ENCODE results near the gene MATCAP1. TPM values are rescaled to one million over a fixed set of nuclear protein-coding genes. Genes with fewer than 3 reads are reported as not detected.

Gene MATCAP1
- total and polyA plus RNA-seq, 10 of the 15 experiments (the other 5 are each of a cell fraction or from before 2014, with no cell fraction given): 2.8 to 25.8 (median 8.6) TPM

DNA sequence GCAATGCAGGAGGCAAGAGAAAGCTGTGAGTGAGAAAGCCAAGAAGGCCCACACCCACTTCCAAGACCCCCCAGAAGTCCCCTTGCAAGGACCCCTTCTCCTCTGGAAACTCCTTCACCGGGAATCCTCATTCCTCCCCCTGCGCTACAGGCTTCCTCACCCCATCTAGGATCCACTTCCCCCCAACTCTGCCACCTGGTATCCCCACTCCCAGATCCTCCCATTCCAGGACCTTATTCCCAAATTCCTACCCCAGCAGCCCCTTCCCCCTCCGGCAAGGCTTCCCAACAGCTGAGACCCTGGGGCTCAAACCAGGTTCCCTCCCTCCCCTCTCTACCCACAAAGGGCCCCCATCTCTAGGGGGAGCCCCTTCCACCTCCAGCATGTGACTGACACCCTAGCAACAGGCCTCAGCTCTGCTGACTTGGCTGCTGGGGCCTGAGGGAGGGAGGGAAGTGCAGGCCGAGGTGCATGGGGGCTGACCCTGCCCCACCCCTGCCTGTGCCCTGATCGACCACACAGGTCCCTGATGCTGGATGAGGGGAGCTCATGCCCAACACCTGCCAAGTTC, 17.1 kb downstream of the MATCAP1 start:
- POLR2A ChIA-PET: interaction anchor here (1.0 kb wide), 1 partner anchor 11 kb away, joined by 3 read pairs; no protein-coding TSS in a partner anchor
- H3K4me3 ChIP-seq: no peak overlapping the region
- H3K27me3 ChIP-seq (replicated peaks in 1 of 2; ENCODE audit: control insufficient read depth in 2 of 2, insufficient read depth in 2 of 2, low read length in 1 of 2): peaks cover 2 to 18% of the 10 kb centered on the region in 2 experiments
- H3K4me2 ChIP-seq (ENCODE audit: control insufficient read depth, insufficient read depth): no peak overlapping the region
- H2AFZ ChIP-seq (ENCODE audit: control insufficient read depth, low read depth, low read length): no peak overlapping the region
- intact Hi-C loops (cut with micrococcal nuclease; ENCODE audit: unreplicated experiment): no loop called here
- no TSS peak for BruUV-seq (replicated peaks)
- peaks cover 49% of the 10 kb centered on the region for H3K4me1 ChIP-seq (ENCODE audit: control insufficient read depth, insufficient read depth, low read length)
- H3K27ac ChIP-seq (ENCODE audit: control insufficient read depth, insufficient read depth): no peak overlapping the region
- H3K79me2 ChIP-seq (ENCODE audit: control insufficient read depth, insufficient read depth, low read length): no peaks in the 10 kb centered on the region
- CTCF ChIA-PET: interaction anchor here (0.7 to 5.4 kb wide), 5 partner anchors 7 to 149 kb away, joined by 3 to 60 read pairs (median 6); partner anchors contain the start of genes FBXL8 and TRADD
- in situ Hi-C loops (cut with MboI): no loop called here
- no peak for ATAC-seq
- DNase-seq (ENCODE audit: low read depth, low spot score): no peak
- RAD21 ChIA-PET (ENCODE audit: unreplicated experiment): no interaction called here
- H3K9me3 ChIP-seq (replicated peaks; ENCODE audit: control insufficient read depth, insufficient read depth, low read length): no peaks in the 10 kb centered on the region; the same call in 2 of the 3 replicates
- no peaks in the 10 kb centered on the region; the same call in 1 of the 2 replicates for H4K20me1 ChIP-seq (ENCODE audit: control insufficient read depth, insufficient read depth)
- no peak overlapping the region for H3K9ac ChIP-seq (ENCODE audit: control insufficient read depth, insufficient read depth, low read length)
- FAIRE-seq: no peak
- SMC1A ChIA-PET (ENCODE audit: uncharacterized antibody, unreplicated experiment): interaction anchor here (1.0 to 1.1 kb wide), 2 partner anchors 18 to 149 kb away, joined by 3 read pairs; no protein-coding TSS in a partner anchor
- no peaks in the 10 kb centered on the region for H3K36me3 ChIP-seq (ENCODE audit: control insufficient read depth in 2 of 2, insufficient read depth in 2 of 2, low read length in 1 of 2)
- WGBS (ENCODE audit: insufficient coverage, insufficient replicate concordance, low lambda C conversion rate, missing lambda C conversion rate): 58% methylated on average over 5 of the region's 5 CpGs
- TF ChIP-seq, protein P1, sequence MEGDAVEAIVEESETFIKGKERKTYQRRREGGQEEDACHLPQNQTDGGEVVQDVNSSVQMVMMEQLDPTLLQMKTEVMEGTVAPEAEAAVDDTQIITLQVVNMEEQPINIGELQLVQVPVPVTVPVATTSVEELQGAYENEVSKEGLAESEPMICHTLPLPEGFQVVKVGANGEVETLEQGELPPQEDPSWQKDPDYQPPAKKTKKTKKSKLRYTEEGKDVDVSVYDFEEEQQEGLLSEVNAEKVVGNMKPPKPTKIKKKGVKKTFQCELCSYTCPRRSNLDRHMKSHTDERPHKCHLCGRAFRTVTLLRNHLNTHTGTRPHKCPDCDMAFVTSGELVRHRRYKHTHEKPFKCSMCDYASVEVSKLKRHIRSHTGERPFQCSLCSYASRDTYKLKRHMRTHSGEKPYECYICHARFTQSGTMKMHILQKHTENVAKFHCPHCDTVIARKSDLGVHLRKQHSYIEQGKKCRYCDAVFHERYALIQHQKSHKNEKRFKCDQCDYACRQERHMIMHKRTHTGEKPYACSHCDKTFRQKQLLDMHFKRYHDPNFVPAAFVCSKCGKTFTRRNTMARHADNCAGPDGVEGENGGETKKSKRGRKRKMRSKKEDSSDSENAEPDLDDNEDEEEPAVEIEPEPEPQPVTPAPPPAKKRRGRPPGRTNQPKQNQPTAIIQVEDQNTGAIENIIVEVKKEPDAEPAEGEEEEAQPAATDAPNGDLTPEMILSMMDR (IDR thresholded peaks at IDR 0.05 in 2 of 3, conservative IDR thresholded peaks at IDR 0.05 in 1 of 3; ENCODE audit: control insufficient read depth in 2 of 3, extremely low read depth in 1 of 3, insufficient read depth in 1 of 3, low read depth in 3 of 3, low read length in 3 of 3): 0 out of 6 replicates have a peak, but pooled peaks of 1 of the 3 experiments have one; percentile 1
- TF ChIP-seq EED (IDR thresholded peaks at IDR 0.05; ENCODE audit: low read depth) (no peak), MYB (IDR thresholded peaks at IDR 0.05; ENCODE audit: borderline replicate concordance, low read depth, low read length) (no peak), SPI1 (IDR thresholded peaks at IDR 0.05; ENCODE audit: borderline replicate concordance, insufficient read depth, low read depth, low read length) (peak; percentile 29; the same call in 1 of the 2 replicates), RBBP5 (conservative IDR thresholded peaks at IDR 0.05) (no peak), BMI1 (IDR thresholded peaks at IDR 0.05; ENCODE audit: borderline replicate concordance) (peak; percentile 19; the same call in 1 of the 2 replicates), HDAC2 (IDR thresholded peaks at IDR 0.05) (no peak), KAT2A (conservative IDR thresholded peaks at IDR 0.05; ENCODE audit: control insufficient read depth, low read depth, low read length) (no peak), TBL1XR1 (IDR thresholded peaks at IDR 0.05; ENCODE audit: low read depth, low read length) (no peak), ZNF384 (IDR thresholded peaks at IDR 0.05; ENCODE audit: borderline replicate concordance, low read depth, low read length) (no peak), ZZZ3 (IDR thresholded peaks at IDR 0.05; ENCODE audit: control insufficient read depth, insufficient read length, low read depth) (no peak), HDGF (IDR thresholded peaks at IDR 0.05) (peak; percentile 74; the same call in 1 of the 2 replicates), CHD2 (IDR thresholded peaks at IDR 0.05; ENCODE audit: borderline replicate concordance, low read depth, low read length) (0 out of 2 replicates have a peak, but pooled peaks have one; percentile 34), HDAC6 (IDR thresholded peaks at IDR 0.05; ENCODE audit: unreplicated experiment) (no peak), IKZF1 (conservative IDR thresholded peaks at IDR 0.05) (peak; percentile 72), SMC3 (IDR thresholded peaks at IDR 0.05; ENCODE audit: borderline replicate concordance, low read length) (no peak)
- TF ChIP-seq, protein P2, sequence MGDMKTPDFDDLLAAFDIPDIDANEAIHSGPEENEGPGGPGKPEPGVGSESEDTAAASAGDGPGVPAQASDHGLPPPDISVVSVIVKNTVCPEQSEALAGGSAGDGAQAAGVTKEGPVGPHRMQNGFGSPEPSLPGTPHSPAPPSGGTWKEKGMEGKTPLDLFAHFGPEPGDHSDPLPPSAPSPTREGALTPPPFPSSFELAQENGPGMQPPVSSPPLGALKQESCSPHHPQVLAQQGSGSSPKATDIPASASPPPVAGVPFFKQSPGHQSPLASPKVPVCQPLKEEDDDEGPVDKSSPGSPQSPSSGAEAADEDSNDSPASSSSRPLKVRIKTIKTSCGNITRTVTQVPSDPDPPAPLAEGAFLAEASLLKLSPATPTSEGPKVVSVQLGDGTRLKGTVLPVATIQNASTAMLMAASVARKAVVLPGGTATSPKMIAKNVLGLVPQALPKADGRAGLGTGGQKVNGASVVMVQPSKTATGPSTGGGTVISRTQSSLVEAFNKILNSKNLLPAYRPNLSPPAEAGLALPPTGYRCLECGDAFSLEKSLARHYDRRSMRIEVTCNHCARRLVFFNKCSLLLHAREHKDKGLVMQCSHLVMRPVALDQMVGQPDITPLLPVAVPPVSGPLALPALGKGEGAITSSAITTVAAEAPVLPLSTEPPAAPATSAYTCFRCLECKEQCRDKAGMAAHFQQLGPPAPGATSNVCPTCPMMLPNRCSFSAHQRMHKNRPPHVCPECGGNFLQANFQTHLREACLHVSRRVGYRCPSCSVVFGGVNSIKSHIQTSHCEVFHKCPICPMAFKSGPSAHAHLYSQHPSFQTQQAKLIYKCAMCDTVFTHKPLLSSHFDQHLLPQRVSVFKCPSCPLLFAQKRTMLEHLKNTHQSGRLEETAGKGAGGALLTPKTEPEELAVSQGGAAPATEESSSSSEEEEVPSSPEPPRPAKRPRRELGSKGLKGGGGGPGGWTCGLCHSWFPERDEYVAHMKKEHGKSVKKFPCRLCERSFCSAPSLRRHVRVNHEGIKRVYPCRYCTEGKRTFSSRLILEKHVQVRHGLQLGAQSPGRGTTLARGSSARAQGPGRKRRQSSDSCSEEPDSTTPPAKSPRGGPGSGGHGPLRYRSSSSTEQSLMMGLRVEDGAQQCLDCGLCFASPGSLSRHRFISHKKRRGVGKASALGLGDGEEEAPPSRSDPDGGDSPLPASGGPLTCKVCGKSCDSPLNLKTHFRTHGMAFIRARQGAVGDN (IDR thresholded peaks at IDR 0.05): peak; percentile 83
- TF ChIP-seq, protein P3, sequence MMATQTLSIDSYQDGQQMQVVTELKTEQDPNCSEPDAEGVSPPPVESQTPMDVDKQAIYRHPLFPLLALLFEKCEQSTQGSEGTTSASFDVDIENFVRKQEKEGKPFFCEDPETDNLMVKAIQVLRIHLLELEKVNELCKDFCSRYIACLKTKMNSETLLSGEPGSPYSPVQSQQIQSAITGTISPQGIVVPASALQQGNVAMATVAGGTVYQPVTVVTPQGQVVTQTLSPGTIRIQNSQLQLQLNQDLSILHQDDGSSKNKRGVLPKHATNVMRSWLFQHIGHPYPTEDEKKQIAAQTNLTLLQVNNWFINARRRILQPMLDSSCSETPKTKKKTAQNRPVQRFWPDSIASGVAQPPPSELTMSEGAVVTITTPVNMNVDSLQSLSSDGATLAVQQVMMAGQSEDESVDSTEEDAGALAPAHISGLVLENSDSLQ (IDR thresholded peaks at IDR 0.05): peak; percentile 86
